Neural progenitor cell (in vitro differentiated cells): ENCODE measurements around the gene CPNE4.

Experiments used
- CTCF ChIP-seq: fragments of 200-600 bp; sonication (generic); IDR thresholded peaks from 2 replicates; pipeline ENCODE4 v1.5.1; 2017; ENCODE audit warnings: antibody characterized with exemption, mild to moderate bottlenecking
- EZH2 ChIP-seq: fragments of 200-600 bp; sonication (generic); IDR thresholded peaks from 2 replicates; pipeline ENCODE4 v1.6.1; 2017; ENCODE audit warnings: antibody characterized with exemption, mild to moderate bottlenecking, moderate library complexity

GRCh38 chr3:131782751-131783150 lies 252.1 kb downstream of the CPNE4 start:
- TF ChIP-seq CTCF (no peak), EZH2 (no peak)
